Left lobe of liver (tissue), 2 donors: ENCODE measurements around the gene RGS3. TPM values are rescaled to one million over a fixed set of nuclear protein-coding genes. Genes with fewer than 3 reads are reported as not detected.
"Not testable (repeated sequence)": the region's sequence is repeated elsewhere in the genome, so short reads cannot be mapped to it uniquely, and the experiment has no call there.

ENCODE experiments used
- ATAC-seq: fragments of 200-7000 bp; cut with Tn5 transposase; one replicate; pipeline ENCODE4 v1.9.1; 2020; ENCODE audit warnings: mild to moderate bottlenecking, moderate library complexity
- DNase-seq: peaks from one replicate; pipeline ENCODE4 v3.0.0-alpha.2; 2020; ENCODE audit warnings: low spot score
- total RNA-seq: library from RNA; stranded (reverse); gene quantifications from one replicate; pipeline ENCODE4 v1.2.1, GENCODE V29; 2021
- donor health status: DM: no; HTN: no; CAD: no; lungs with moderate emphysema.
- donor health status: DM: no; HTN: yes; CAD: no.

The RGS3 gene
- 19.5 TPM for total RNA-seq

GRCh38 chr9:113463418-113464285, at the start of gene RGS3:
Gene RGS3 (plus strand): TSS chr9:113463727. CDS start chr9:113463803, 76 bp downstream.
- DNase-seq (peak; percentile 81), ATAC-seq (peak; percentile 89)

DNA sequence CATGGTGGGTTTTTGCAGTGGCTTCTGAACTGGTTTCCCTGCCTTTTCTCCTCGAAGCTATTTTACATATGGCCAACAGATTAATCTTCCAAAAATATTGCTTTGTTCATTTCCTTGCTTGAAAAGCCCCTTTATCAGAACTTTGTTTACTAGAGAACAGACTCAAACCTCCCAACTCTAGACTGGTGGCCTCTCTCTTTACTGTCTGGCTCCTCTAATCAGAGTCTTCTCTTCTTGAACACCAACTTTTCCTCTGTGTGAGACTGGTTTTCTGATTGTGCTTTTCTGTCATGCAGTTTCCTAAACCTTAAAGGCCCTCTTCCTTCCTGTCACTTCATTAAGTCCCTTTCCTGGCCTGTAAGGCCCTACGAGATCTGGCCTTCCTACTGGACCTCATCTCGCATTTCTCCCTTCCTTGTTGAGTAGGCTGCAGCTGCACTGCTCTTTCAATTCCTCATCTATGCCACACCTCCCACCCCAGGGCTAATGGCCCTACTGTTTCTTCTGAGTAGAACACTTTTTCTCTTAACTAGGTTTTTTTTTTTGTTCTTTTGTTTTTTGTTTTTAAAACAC, 47.3 kb upstream of the RGS3 start:
- DNase-seq, result no peak
- peak; percentile 50 for ATAC-seq

- DNase-seq (no peak), ATAC-seq (no peak)
Observed at GRCh38 chr9:113417370-113417769, 46.2 kb upstream of the RGS3 start.

- ATAC-seq (no peak), DNase-seq (no peak)
Observed at GRCh38 chr9:113421726-113422125, 41.8 kb upstream of the RGS3 start.

DNA sequence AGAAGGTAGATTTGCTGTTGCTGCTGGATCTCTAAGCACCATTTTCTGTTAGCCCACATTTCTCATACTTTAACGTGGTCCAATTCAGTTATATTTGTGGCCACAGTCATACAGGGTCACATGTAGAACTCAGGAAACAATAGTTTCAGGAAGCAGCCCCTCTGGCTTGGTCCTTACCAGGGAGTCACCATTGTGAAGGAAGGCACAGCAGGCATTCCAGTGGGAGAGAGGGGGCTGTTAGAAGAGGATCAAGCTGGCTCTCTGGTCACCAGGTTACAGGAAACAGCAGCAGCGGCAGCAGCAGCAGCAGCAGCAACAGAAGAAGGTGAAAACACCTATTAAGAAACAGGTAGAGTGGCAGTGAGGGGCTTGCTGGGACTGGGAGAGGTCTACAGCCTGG, 38.5 kb upstream of the RGS3 start:
- no peak for ATAC-seq
- no peak for DNase-seq

- ATAC-seq, result no peak
- DNase-seq, result no peak
Observed at GRCh38 chr9:113426701-113427100, 36.8 kb upstream of the RGS3 start.

GRCh38 chr9:113427629-113428028, 35.9 kb upstream of the RGS3 start:
- ATAC-seq (no peak), DNase-seq (no peak)

DNA sequence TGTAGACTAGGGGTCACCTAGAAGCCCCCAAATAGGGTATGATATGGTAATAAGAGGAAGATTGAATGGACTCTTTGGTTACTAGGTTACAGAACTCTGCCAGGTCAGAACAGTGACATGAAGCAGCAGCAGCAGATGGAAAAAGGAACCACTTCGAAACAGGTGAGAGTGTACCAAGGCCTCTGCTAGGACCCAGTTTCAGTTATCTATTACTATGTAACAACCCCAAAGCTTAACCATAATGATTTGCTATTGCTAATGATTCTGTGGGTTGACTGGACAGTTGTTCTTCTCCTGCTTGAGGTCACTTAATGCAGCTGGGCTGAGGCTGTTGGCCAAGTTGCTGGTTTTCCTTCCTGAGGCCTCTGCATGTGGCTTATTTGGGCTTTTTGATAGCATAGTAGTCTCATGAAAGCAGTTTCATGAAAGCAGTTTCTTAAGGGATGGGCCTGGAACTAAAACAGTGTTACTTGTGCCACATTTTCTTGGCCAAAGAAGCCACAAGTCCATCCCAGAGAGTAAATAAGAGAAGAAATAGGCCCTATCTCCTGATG, 35.4 kb upstream of the RGS3 start:
- DNase-seq (no peak), ATAC-seq (no peak)

DNA sequence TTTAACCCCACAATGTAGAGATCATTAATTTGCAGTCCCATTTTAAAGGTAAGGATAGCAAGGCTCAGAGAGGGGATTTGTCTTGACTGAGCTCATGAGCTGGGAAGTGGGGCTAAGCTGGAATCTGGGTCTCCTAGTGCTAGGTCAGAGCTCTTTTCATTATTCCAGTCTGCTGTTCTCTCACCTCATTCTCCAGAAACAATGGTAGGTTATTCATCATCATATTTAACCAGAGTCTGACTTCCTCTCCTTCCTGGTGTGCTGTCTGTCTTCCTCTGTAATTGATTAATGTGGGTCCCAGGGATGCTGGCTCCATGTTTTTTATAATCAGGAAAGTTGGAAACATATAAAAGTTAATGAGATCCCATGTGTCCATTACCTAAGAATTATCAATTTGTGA, 32.3 kb upstream of the RGS3 start:
- no peak for DNase-seq
- ATAC-seq, result no peak

- DNase-seq (no peak), ATAC-seq (no peak)
Observed at GRCh38 chr9:113436728-113437515, 26.6 kb upstream of the RGS3 start.

GRCh38 chr9:113437716-113438115, 25.8 kb upstream of the RGS3 start:
- DNase-seq, ATAC-seq: not testable (repeated sequence)

DNA sequence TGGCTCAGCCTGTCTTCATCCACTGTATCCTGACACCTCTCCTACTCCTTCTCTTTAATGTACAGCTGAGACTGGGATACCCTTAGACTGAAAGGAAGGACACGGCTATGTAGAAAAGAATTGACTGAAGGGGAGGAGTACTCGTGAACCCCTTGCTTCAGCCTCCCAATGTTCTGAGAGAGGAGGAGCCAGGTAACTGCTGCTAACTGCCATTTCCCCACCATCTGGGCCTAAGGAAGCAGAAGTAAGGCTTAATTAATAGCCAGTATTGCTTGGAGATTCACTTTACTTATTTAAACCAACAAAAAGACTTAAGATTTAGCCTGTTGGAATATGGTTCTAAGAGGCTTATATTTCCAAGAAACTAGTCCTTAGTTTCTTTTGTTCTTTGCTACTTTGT, 18.8 kb upstream of the RGS3 start:
- ATAC-seq, result no peak

GRCh38 chr9:113446323-113446740, 17.2 kb upstream of the RGS3 start:
- ATAC-seq (peak; percentile 90), DNase-seq (no peak)

More for the DNA sequence above, 18.8 kb upstream of the RGS3 start:
- no peak for DNase-seq

- DNase-seq (no peak), ATAC-seq (no peak)
Observed at GRCh38 chr9:113449376-113449775, 14.2 kb upstream of the RGS3 start.

DNA sequence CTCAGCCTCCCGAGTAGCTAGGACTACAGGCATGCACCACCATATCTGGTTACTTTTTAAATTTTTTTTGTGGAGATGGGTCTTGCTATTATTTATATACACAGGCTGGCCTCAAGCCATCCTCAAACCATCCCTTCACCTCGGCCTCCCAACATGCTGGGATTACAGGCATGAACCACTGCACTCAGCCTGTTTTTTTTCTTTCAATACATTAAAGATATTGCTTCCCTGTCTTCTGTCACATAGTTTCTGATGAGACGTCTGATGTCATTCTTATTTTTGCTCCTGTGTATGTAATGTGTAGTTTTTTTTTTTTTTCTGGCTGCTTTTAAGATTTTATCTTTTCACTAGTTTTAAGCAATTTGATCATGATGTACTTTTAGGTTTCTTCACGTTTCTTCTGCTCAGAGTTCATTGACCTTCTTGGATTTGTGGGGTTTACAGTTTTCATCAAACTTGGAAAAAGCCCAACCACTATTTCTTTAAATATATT, 11.4 kb upstream of the RGS3 start:
- no peak for DNase-seq
- ATAC-seq, result no peak

DNA sequence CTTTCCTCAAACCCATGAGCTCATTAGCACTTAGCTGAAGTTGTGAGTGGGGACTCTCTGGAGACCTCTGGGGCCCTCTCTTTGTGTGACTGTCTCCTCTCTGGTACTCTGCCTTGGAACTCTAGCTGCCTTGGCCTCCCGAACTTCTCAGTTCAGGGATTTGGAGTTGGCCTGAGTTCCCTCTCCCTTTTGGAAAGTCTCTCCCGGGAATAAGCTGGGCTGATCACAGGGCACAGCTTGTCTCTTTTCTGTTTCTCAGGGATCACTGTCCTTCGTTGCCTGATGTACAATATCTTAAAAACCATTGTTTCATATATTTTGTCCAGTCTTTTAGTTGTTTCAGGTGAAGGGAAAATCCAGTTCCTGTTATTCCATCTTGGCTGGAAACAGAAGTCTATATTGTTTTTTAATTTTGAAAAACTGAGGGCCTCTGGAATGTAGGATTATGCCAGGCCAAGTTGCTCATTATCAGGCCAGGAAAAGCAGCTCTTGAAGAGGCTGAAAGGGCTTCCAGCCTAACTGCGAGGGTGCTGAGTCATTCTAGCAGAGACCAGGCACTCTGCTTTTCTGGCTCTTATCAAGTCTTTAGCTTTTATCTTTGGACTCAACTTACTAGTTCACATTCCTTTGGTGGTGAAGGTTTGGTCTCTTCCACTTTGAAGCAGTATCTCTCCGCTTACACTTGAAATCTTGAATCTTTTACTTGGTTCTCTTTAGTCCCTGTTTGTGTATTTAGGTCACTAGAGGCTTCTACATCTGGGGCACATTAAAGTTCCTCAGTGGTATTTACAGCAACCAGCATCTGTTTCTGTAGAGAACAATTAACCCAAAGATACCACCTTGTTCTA, 8.4 kb upstream of the RGS3 start:
- DNase-seq (no peak), ATAC-seq (peak; percentile 79)

GRCh38 chr9:113456235-113456634, 7.3 kb upstream of the RGS3 start:
- ATAC-seq, result no peak
- DNase-seq, result no peak

GRCh38 chr9:113461285-113461684, 2.2 kb upstream of the RGS3 start:
- no peak for DNase-seq
- no peak for ATAC-seq

DNA sequence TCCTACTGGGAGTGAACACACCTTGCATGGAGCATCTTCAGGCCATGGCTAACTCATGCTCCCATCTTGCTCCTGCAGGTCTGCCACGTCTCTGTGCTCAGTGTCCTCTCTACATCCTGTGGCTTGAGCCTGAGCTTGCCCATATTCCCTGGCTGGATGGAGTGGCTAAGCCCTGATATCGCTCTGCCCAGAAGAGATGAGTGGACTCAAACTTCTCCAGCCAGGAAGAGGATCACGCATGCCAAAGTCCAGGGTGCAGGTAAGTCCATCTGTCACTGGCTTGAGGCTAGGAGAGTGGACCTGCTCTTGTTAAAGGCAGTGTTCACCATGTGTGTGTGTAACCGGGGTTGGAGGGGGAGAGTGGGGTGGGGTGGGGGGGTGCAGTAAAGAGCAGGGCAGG, 1.6 kb upstream of the RGS3 start:
- DNase-seq, result peak; percentile 58
- peak; percentile 51 for ATAC-seq

GRCh38 chr9:113462781-113463286, 693 bp upstream of the RGS3 start:
- no peak for ATAC-seq
- DNase-seq, result no peak
